LNCaP clone FGC (cell line): ENCODE results near the gene ARL4C.

Source experiments
- DNase-seq: peaks from one replicate; pipeline ENCODE4 v3.0.0-alpha.2; 2011; ENCODE audit warnings: low read depth
- H3K4me3 ChIP-seq: 2 replicates; pipeline ENCODE4 v1.5.1; 2011; ENCODE audit warnings: mild to moderate bottlenecking, low read depth, low read length, control low read depth
- CTCF ChIP-seq: IDR thresholded peaks from 2 replicates; pipeline ENCODE4 v1.5.1; 2012; ENCODE audit warnings: mild to moderate bottlenecking; ENCODE audit not compliant: control insufficient read depth, insufficient read depth; ENCODE audit errors: extremely low read depth

Gene ARL4C

GRCh38 chr2:234447963-234448362 lies 48.9 kb downstream of the ARL4C start:
- TF ChIP-seq CTCF = no peak
- H3K4me3 ChIP-seq = no peak overlapping the region
- no peak for DNase-seq

- TF ChIP-seq CTCF = no peak
- no peak overlapping the region for H3K4me3 ChIP-seq
- DNase-seq = no peak
These were observed 49.7 kb downstream of the ARL4C start for GRCh38 chr2:234447189-234447588.

- TF ChIP-seq CTCF = no peak
- H3K4me3 ChIP-seq = no peak overlapping the region
- no peak for DNase-seq
These were observed 50.3 kb downstream of the ARL4C start for GRCh38 chr2:234446404-234447076.

- no peak for DNase-seq
- TF ChIP-seq CTCF = no peak
- H3K4me3 ChIP-seq = no peak overlapping the region
These were observed 52.0 kb downstream of the ARL4C start for GRCh38 chr2:234444893-234445292.

GRCh38 chr2:234444242-234444730 lies 52.6 kb downstream of the ARL4C start:
- H3K4me3 ChIP-seq = no peak overlapping the region
- DNase-seq = no peak
- TF ChIP-seq CTCF = no peak
